ENCODE data around the gene MEI1. TPM values are rescaled to one million over a fixed set of nuclear protein-coding genes. Genes with fewer than 3 reads are reported as not detected.

Gene MEI1
- total and polyA plus RNA-seq, 2 of the 4 experiments (the other 2 are of a cell fraction) = 0.90 to 2.6 TPM

DNA sequence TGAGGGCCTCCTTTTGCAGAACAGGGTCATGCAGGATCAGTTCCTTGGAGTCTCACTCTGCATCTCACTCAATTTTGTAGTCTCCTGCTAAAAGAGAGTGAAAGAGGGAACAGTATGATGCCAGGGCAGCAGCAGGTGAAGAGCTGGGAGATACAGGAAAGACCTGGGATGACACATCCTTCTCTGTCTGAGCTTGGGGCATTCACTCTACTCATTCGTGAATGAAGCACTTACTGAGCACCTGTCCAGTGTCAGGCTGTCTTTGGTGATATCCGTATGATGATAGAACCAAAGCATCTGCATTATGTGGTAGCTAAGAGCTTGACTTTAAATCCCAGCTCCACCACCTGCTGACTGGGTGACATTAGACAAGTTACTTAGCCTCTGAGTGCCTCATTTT lies 148.0 kb downstream of the MEI1 start:
- DNase-seq (no peak), ATAC-seq (ENCODE audit: low read depth) (no peak)
- intact Hi-C loops (cut with micrococcal nuclease) = no loop called here
- Histone ChIP-seq H3K27me3 (ENCODE audit: control insufficient read depth, insufficient read depth, low read length) (no peaks in the 10 kb centered on the region), H3K4ac (ENCODE audit: low read depth, low read length) (no peak overlapping the region), H3K14ac (replicated peaks; ENCODE audit: low read depth, low read length) (no peak overlapping the region), H2AK5ac (ENCODE audit: low read depth, low read length) (no peak overlapping the region), H3K4me1 (ENCODE audit: control insufficient read depth, insufficient read depth, low read length) (peaks cover 3% of the 10 kb centered on the region; the same call in 1 of the 2 replicates), H2BK5ac (ENCODE audit: low read depth, low read length, poor library complexity, severe bottlenecking) (no peak overlapping the region), H4K91ac (ENCODE audit: insufficient read depth, low read depth, low read length) (no peak overlapping the region), H3K4me3 (ENCODE audit: insufficient read depth, low read depth, low read length) (no peak overlapping the region), H3K56ac (ENCODE audit: extremely low read depth, insufficient read depth, low read length) (no peak overlapping the region), H2BK120ac (ENCODE audit: low read depth, low read length) (no peak overlapping the region), H3K79me1 (ENCODE audit: low read depth in 1 of 2, low read length in 2 of 2) (peaks cover 27 to 63% of the 10 kb centered on the region in 2 experiments), H3K18ac (ENCODE audit: low read depth, low read length) (no peak overlapping the region), H3K4me2 (ENCODE audit: low read depth, low read length) (no peak overlapping the region), H2BK20ac (ENCODE audit: low read depth, low read length) (no peak overlapping the region), H3K36me3 (ENCODE audit: control insufficient read depth, insufficient read depth, low read length) (no peaks in the 10 kb centered on the region), H2AK9ac (replicated peaks; ENCODE audit: low read depth, low read length, poor library complexity) (no peak overlapping the region), H4K8ac (ENCODE audit: low read depth in 2 of 2, low read length in 2 of 2) (no peak overlapping the region), H3K23ac (ENCODE audit: low read depth, low read length) (no peak overlapping the region), H4K5ac (ENCODE audit: low read depth, low read length) (no peak overlapping the region), H3K9me1 (ENCODE audit: insufficient read depth, low read length) (peaks cover 9% of the 10 kb centered on the region; the same call in 1 of the 2 replicates), H2AFZ (replicated peaks; ENCODE audit: low read length, poor library complexity) (no peak overlapping the region), H3K9me3 (ENCODE audit: control insufficient read depth, insufficient read depth, low read length) (no peaks in the 10 kb centered on the region), H2BK15ac (ENCODE audit: low read depth, low read length) (no peak overlapping the region), H3K9ac (ENCODE audit: low read depth, low read length) (no peak overlapping the region), H3K27ac (ENCODE audit: insufficient read depth, low read length) (no peak overlapping the region), H4K20me1 (ENCODE audit: insufficient read depth, low read length) (peaks cover 50% of the 10 kb centered on the region; the same call in 1 of the 2 replicates)
- WGBS, 2 experiments (ENCODE audit: extremely low coverage in 2 of 2, insufficient read length in 1 of 2) = no CpG with 5 or more reads among the region's 2 CpGs
- no TSS peak for BruUV-seq (replicated peaks)
- no peak for TF ChIP-seq MAZ (IDR thresholded peaks at IDR 0.05; ENCODE audit: borderline replicate concordance, low read depth, low read length)
- dilution Hi-C loops (cut with HindIII; ENCODE audit: low sequenced_read_pairs, unreplicated experiment) = no loop called here
- ChIA-PET POLR2A (ENCODE audit: unreplicated experiment) (interaction anchor here (0.9 kb wide), 1 partner anchor 47 kb away, joined by 4 read pairs; the partner anchor contains the start of gene CCDC134), CTCF (interaction anchor here (1.3 kb wide), 1 partner anchor 9 kb away, joined by 3 read pairs; no protein-coding TSS in a partner anchor)
- in situ Hi-C loops (cut with MboI; ENCODE audit: low sequenced_read_pairs) = no loop called here
